OCI-LY3 (cell line): Measurements from ENCODE around the gene RGS6.

Experiments
- H2AFZ ChIP-seq: fragments of 200-600, 300-600 bp; shearing (Covaris generic); 2 replicates; pipeline ENCODE4 v1.6.0; 2014; ENCODE audit warnings: antibody characterized with exemption, low read depth, low read length
- H3K27ac ChIP-seq: fragments of 200-600, 300-600 bp; sonication (generic); 2 replicates; pipeline ENCODE4 v1.5.1; 2014; ENCODE audit warnings: mild to moderate bottlenecking, low read length, moderate library complexity, mixed read lengths
- H3K27me3 ChIP-seq: fragments of 200-600, 300-600 bp; sonication (generic); 2 replicates; pipeline ENCODE4 v1.6.1; 2014; ENCODE audit warnings: low read depth, low read length, mixed read lengths
- H3K36me3 ChIP-seq: fragments of 200-600, 300-600 bp; sonication (generic); replicated peaks from 2 replicates; pipeline ENCODE3; 2014; ENCODE audit warnings: low read depth, low read length, mixed read lengths
- H3K4me1 ChIP-seq: fragments of 300-600, 200-600 bp; sonication (generic); 2 replicates; pipeline ENCODE4 v1.6.1; 2014; ENCODE audit warnings: low read length, mixed read lengths
- H3K4me2 ChIP-seq: fragments of 200-600, 300-600 bp; sonication (generic); 2 replicates; pipeline ENCODE4 v1.6.1; 2014; ENCODE audit warnings: low read length, mixed read lengths
- H3K4me3 ChIP-seq: fragments of 300-600, 200-600 bp; sonication (generic); 2 replicates; pipeline ENCODE4 v1.5.1; 2014; ENCODE audit warnings: antibody characterized with exemption, mild to moderate bottlenecking, low read length, moderate library complexity
- H3K79me2 ChIP-seq: fragments of 300-600, 200-600 bp; shearing (Covaris generic); 2 replicates; pipeline ENCODE4 v1.6.1; 2014; ENCODE audit warnings: mild to moderate bottlenecking, low read length, mixed read lengths
- H3K9ac ChIP-seq: fragments of 300-600, 200-600 bp; shearing (Covaris generic); 2 replicates; pipeline ENCODE4 v1.6.0; 2014; ENCODE audit warnings: mild to moderate bottlenecking, low read length, moderate library complexity
- H3K9me3 ChIP-seq: fragments of 200-600, 300-600 bp; shearing (Covaris generic); 2 replicates; pipeline ENCODE4 v1.6.1; 2014; ENCODE audit warnings: low read length, mixed read lengths; ENCODE audit not compliant: insufficient read depth
- H4K20me1 ChIP-seq: fragments of 200-600, 300-600 bp; sonication (generic); 2 replicates; pipeline ENCODE4 v1.6.1; 2016; ENCODE audit warnings: low read length, mixed read lengths; ENCODE audit not compliant: insufficient read depth
- EZH2phosphoT487 ChIP-seq: fragments of 200-600 bp; shearing (Covaris generic); IDR thresholded peaks from 2 replicates; pipeline ENCODE4 v1.6.1; 2018; ENCODE audit warnings: antibody characterized with exemption, mixed run types, low read depth
- TF ChIP-seq, protein P1 (sequence below): fragments of 200-600, 300-600 bp; sonication (generic); IDR thresholded peaks from 2 replicates; pipeline ENCODE4 v1.5.1; 2014; ENCODE audit warnings: antibody characterized with exemption, low read length, low read depth

RGS6 gene

DNA sequence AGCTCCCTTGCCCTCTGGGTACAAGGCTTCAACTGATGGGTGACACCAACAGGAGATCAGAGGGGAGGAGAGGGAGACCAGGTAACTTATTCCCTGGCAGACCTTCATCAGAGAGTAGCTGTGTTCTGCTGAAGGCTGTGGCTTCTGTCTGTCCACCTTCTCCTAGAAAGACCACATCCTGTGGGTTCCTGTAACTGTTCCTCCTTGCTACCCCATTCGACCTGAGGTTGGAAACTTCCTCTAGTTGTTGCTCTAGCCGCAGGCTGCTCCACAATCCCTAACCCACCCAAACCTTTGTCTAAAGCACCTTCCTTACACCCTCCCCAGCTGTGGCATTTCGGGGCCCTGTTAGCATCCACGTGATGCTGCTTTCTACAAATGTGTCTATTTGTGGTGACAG, 507.5 kb downstream of the RGS6 start:
- Histone ChIP-seq H3K79me2 (no peaks in the 10 kb centered on the region), H3K9ac (no peak overlapping the region), H4K20me1 (no peaks in the 10 kb centered on the region), H3K9me3 (no peaks in the 10 kb centered on the region), H3K4me1 (peaks cover 10% of the 10 kb centered on the region), H2AFZ (no peak overlapping the region), H3K4me2 (no peak overlapping the region), H3K36me3 (no peaks in the 10 kb centered on the region), H3K27ac (no peak overlapping the region), H3K4me3 (no peak overlapping the region), H3K27me3 (peaks cover 36% of the 10 kb centered on the region)
- no peak for TF ChIP-seq EZH2phosphoT487
- TF ChIP-seq, protein P1, sequence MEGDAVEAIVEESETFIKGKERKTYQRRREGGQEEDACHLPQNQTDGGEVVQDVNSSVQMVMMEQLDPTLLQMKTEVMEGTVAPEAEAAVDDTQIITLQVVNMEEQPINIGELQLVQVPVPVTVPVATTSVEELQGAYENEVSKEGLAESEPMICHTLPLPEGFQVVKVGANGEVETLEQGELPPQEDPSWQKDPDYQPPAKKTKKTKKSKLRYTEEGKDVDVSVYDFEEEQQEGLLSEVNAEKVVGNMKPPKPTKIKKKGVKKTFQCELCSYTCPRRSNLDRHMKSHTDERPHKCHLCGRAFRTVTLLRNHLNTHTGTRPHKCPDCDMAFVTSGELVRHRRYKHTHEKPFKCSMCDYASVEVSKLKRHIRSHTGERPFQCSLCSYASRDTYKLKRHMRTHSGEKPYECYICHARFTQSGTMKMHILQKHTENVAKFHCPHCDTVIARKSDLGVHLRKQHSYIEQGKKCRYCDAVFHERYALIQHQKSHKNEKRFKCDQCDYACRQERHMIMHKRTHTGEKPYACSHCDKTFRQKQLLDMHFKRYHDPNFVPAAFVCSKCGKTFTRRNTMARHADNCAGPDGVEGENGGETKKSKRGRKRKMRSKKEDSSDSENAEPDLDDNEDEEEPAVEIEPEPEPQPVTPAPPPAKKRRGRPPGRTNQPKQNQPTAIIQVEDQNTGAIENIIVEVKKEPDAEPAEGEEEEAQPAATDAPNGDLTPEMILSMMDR = no peak

DNA sequence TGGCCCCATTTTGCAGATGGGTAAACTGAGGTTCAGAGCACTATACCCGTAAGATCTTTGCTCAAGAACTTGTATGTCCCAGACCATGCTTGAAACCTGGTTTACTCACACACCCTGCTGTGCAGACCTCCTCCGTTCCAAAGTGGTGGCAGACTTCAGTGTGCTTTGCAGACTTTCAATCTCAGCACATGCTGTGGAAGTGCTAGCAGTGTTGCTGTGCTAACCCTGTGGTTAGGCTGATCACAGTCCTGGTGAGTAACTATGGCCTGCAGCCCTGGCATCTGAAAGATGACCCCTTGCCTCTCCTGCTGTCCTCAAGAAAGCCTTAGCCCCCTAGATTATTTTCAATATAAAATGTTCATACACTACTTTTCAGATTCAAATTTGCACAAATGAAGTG, 511.0 kb downstream of the RGS6 start:
- Histone ChIP-seq H3K9me3 (no peaks in the 10 kb centered on the region), H3K79me2 (no peaks in the 10 kb centered on the region), H2AFZ (no peak overlapping the region), H3K36me3 (no peaks in the 10 kb centered on the region), H3K4me3 (no peak overlapping the region), H3K9ac (no peak overlapping the region), H3K27me3 (peaks cover 16% of the 10 kb centered on the region), H3K4me2 (no peak overlapping the region), H4K20me1 (no peaks in the 10 kb centered on the region), H3K4me1 (peaks cover 10% of the 10 kb centered on the region), H3K27ac (no peak overlapping the region)
- TF ChIP-seq EZH2phosphoT487 = no peak
- TF ChIP-seq, protein P1 = no peak

DNA sequence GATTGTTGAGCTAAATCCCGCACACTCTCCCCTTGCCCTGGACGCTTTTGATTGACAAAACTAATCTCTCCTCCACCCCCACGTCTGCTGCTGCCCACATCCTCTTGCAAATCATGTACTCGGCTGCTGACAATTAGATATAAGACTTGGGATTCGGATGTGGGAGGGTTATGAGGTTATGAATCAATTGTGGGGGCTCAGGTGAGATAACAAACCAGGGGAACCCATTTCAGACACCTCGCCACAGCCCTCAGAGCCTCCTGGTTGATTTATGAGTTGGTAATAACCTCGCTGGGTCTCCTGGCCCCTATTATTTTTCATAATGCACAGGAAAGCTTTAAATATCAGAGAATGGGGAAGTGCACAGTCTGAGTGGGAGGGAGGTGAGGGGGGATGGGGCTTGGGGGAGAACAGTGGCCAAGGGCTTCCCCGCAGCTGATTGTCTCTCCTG, 511.8 kb downstream of the RGS6 start:
- H3K4me3 ChIP-seq = no peak overlapping the region
- no peaks in the 10 kb centered on the region for H3K36me3 ChIP-seq
- no peak overlapping the region for H3K27ac ChIP-seq
- peaks cover 10% of the 10 kb centered on the region for H3K4me1 ChIP-seq
- H3K79me2 ChIP-seq = no peaks in the 10 kb centered on the region
- H2AFZ ChIP-seq = peak overlapping the region; percentile 83
- no peaks in the 10 kb centered on the region for H4K20me1 ChIP-seq
- TF ChIP-seq, protein P1 = no peak
- TF ChIP-seq EZH2phosphoT487 = no peak
- no peak overlapping the region for H3K9ac ChIP-seq
- no peaks in the 10 kb centered on the region for H3K9me3 ChIP-seq
- H3K4me2 ChIP-seq = peak overlapping the region; percentile 41
- peaks cover 11% of the 10 kb centered on the region for H3K27me3 ChIP-seq

DNA sequence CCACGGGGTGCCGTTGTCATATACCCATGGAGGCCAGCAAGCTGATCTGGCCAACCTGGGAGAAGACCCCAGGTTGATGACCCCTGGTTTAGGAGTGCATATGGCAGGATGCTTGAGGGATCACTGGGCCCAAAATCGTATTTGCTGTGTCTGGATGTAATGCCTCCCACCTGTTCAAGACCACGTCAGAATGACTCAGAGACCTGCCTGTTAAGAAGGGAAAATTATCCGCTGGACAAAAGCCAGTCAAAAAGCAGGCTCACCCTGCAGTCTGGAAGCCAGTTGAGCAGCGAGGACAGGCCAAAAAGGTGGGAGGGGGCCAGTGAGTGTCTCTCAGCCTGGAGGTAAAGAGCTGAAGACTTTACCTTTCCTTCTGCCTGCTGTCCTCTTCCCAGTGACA, 512.5 kb downstream of the RGS6 start:
- Histone ChIP-seq H4K20me1 (no peaks in the 10 kb centered on the region), H3K9me3 (no peaks in the 10 kb centered on the region), H2AFZ (no peak overlapping the region), H3K79me2 (no peaks in the 10 kb centered on the region), H3K36me3 (no peaks in the 10 kb centered on the region), H3K27me3 (peaks cover 4% of the 10 kb centered on the region; the same call in 1 of the 2 replicates), H3K4me2 (peak overlapping the region; percentile 41; the same call in 1 of the 2 replicates), H3K9ac (no peak overlapping the region), H3K27ac (no peak overlapping the region), H3K4me1 (peaks cover 10% of the 10 kb centered on the region), H3K4me3 (no peak overlapping the region)
- no peak for TF ChIP-seq EZH2phosphoT487
- TF ChIP-seq, protein P1 = no peak
